Kidney capillary endothelial cell (primary cell): ENCODE results near the gene GALNT15.

Source experiments
- DNase-seq: peaks from one replicate; pipeline ENCODE4 v3.0.0-alpha.2; 2018; ENCODE audit warnings: low spot score

GALNT15 gene

GRCh38 chr3:16187213-16187790, 12.8 kb downstream of the GALNT15 start:
- DNase-seq = no peak

GRCh38 chr3:16188071-16188470, 13.6 kb downstream of the GALNT15 start:
- DNase-seq = no peak

GRCh38 chr3:16189201-16189600, 14.7 kb downstream of the GALNT15 start:
- DNase-seq = no peak

GRCh38 chr3:16190704-16191103, 16.2 kb downstream of the GALNT15 start:
- no peak for DNase-seq

DNA sequence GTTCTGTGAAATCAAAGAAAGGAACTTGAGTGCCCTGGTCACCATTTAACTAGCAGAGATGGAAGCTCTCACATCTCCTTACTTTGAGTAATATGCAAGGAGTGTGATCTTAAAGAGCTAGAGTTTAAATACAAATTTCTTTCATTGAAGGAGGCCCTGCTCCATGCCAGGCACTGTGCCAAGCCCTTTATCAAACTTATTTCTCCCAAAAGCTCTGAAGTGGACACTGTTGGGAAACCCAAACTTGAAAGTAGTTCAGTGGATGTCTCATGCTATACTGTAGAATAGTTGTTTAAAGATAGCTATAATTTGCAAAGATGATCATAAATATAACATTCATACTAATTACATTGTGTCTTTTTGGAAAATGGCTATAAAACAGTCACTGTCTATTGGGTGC, 17.1 kb downstream of the GALNT15 start:
- DNase-seq = no peak

DNA sequence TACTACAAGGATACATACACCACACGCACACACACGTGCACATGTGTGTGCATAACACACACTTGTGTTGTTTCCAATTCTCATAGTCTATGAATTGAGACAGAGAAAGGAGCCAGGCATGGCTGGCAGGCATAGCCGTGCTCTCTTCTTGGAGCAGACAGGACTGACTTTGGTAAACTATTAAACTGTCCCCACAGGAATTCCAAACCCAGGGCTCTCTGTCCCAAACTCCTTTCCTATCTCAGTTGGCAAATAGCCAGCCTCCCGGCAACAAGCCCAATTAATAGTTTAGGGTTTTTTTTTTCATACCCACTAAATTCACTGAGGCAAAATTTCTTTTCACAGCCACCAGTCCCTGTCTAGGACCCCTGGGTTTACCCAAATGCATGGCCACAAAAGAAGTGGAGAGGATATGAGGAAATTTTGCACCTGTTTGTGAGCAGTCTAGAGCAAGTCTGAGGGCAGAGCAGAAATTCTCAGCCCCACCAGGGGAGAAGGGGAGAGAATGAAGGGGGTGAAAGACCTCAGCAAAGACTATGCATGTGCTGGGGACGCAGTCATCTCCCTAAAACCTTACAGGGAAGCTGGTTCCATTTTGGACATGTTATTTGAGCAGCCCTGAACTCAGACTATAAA, 17.8 kb downstream of the GALNT15 start:
- no peak for DNase-seq

- no peak for DNase-seq
Measured at GRCh38 chr3:16198427-16198826, 23.9 kb downstream of the GALNT15 start.

DNA sequence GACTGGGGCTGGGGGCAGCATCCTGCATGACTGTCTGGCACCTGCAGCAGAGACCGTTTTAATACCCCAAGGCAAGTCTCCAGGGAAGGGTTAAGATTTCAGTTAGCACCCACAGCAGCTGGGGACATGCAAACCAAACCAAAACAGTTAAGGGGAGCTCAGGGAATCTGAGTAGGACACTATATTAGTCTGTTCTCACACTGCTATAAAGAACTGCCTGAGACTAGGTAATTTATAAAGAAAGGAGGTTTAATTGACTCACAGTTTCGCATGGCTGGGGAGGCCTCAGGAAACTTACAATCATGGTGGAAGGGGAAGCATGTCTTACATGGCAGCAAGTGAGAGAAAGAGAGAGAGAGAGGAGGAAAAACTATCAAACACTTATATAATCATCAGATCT, 25.3 kb downstream of the GALNT15 start:
- DNase-seq = no peak

DNA sequence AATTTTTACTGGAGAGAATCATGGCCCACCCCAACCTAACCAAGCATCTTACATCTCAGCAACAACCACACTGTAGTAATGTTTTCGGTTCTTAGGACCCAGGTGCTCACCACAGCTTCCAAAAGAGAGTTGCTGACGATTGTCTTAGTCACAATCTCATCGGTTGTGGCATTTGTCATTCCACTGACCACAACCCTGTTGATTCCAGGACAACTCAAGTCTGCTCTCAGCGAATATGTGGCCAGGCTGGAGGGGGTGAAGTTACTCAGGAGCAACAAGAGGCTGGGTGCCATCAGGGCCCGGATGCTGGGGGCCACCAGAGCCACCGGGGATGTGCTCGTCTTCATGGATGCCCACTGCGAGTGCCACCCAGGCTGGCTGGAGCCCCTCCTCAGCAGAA, 25.9 kb downstream of the GALNT15 start:
- no peak for DNase-seq

DNA sequence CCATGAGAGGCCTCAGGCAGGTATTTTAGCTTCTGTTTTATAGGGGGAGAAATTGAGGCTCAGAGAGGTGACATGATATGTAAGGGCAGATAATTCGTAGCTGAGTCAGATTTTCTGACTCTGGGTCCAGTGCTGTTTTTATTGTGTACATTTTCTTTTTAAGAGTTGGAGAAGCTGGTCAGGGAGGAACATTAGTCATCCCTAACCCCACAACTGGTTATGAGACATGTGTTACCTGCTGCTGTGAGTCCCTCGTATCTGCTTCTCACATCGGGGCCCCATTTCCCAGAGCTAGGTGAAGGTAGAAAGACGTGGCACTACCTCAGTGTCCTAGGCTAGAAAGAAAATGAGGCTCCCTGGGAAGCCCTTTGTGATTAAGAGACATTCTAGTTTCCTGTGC, 28.6 kb downstream of the GALNT15 start:
- DNase-seq = no peak

- DNase-seq = no peak
Measured at GRCh38 chr3:16203671-16204629, 29.5 kb downstream of the GALNT15 start.

DNA sequence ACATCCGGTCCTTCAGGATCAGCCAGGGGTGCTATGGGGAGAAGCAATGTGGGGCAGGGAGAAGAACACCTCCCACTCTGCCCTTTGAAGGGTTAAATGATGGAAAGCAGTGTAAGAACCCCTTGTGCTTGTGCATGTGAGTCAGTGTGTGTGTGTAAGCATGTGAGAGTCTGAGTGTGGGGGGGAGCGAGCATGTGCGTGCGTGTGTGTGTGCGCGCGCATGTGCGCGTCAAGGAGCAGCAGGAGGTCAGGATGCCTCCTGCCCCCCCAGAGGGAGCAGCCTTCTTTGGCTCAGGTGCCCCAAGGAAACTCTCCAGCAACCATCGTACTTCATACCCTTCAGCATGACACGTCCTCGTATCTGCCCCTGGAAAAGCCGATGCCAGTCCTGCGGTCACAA, 30.3 kb downstream of the GALNT15 start:
- no peak for DNase-seq

- no peak for DNase-seq
Measured at GRCh38 chr3:16205156-16205870, 30.8 kb downstream of the GALNT15 start.

- DNase-seq = peak; percentile 24
Measured at GRCh38 chr3:16207031-16207430, 32.6 kb downstream of the GALNT15 start.

GRCh38 chr3:16211176-16211904, 36.9 kb downstream of the GALNT15 start:
- DNase-seq = no peak

DNA sequence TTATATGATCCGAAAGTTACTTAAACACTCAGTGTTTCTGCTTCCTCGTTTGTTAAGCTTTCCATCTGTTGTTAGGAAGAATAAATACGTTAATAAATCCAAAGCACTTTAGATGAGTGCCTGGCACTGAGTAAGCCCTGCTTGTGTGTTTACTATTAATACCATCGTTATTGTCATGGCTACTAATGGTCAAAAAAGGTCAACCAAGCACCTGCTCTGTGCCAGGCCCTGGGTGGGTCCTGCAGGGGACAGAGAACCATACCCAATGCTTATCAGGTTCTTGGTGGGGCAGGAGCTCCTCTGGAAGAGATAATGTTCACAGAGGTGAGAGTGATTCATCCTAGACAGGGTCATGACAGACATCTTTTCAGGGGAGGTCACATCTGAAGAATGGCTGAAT, 39.9 kb downstream of the GALNT15 start:
- DNase-seq = no peak

DNA sequence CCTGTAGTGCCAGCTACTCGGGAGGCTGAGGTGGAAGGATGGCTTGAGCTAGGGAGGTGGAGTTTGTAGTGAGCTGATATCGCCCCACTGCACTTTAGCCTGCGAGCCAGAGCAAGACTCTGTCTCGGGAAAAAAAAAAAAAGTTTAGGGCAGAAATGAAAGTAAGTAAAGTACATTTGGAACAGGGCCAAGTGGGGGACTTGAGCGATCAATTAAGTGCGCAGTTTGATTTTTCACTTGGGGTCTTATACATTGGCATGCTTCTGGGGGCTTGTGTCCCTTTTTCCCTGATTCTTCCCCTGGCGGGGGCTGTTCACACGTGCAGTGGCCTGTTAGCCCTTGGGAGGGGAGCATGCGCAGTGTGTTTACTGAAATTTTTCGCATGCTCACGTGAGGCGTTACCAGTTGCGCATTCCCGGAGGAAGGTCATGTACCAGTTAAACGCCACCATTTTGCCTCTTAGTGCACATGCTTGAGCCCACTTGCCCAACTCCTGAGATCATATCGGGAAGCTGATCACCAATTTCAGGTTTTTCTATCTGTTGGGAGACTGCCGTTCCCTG, 42.0 kb downstream of the GALNT15 start:
- no peak for DNase-seq

DNA sequence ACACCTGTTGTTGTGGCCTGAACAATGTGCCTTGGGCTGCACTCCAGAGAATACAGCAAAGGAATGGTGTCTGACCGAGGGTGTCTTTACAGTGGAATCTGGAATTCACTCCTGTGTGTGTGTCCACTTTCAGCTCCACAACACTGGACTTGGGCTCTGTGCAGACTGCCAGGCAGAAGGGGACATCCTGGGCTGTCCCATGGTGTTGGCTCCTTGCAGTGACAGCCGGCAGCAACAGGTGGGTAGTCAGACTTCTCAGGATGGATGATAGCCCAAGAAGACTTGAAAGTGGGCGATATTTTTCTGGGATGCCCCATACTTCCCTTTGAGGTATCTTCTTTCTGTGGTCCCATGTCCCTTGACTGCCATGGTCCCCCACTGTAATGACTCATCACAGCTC, 45.3 kb downstream of the GALNT15 start:
- no peak for DNase-seq

DNA sequence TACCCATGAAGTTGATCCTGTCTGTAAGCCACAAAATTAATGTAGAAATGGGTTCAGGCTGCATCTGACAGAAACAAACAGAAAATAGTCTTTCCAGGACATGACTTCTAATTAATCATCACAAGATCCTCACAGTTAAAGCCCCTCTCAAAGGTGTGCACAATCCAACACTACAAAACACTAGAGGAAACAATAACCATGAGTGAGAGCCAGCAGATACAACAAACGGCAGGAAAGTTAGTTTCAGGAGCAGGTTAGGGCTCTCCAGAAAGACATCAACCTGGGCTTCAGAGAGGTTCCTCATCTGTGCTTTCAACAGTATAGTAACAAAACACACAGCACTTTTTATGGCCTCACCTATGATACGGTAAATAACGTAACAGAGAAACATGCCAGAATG, 47.5 kb downstream of the GALNT15 start:
- DNase-seq = no peak

DNA sequence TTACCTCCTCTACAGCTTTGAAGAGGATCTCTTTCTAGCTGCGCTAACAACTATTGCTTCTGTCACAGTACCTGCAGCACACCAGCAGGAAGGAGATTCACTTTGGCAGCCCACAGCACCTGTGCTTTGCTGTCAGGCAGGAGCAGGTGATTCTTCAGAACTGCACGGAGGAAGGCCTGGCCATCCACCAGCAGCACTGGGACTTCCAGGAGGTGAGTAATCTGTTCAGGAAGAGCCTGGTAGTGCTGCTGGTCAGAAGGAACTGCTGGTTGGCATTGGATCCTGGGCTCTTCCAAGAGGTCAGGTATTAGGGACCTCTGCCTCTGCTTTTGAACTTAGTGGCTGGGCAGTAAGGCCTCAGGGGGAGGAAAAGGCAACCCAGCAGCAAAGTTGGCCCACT, 48.1 kb downstream of the GALNT15 start:
- DNase-seq = no peak

GRCh38 chr3:16224325-16224724, 49.8 kb downstream of the GALNT15 start:
- DNase-seq = no peak
